HepG2 (cell line): ENCODE data around the gene UBE2O. TPM values are rescaled to one million over a fixed set of nuclear protein-coding genes. Genes with fewer than 3 reads are reported as not detected.

ENCODE experiments used
- HOXA3 ChIP-seq: sonication (generic); formaldehyde crosslinking; IDR thresholded peaks from 2 replicates; pipeline ENCODE4 v1.5.0; 2020; ENCODE audit warnings: missing genetic modification reagents
- IKZF5 ChIP-seq: IDR thresholded peaks from 2 replicates; pipeline ENCODE4 v1.6.1; 2018; ENCODE audit warnings: missing genetic modification reagents, mild to moderate bottlenecking, missing compliant biosample characterization
- KDM3A ChIP-seq: IDR thresholded peaks from 2 replicates; pipeline ENCODE4 v1.6.1; 2018; ENCODE audit warnings: low read depth, missing compliant biosample characterization
- LCORL ChIP-seq, 2 experiments: fragments of 450-650 bp in 1 of 2; sonication (generic) in 1 of 2; formaldehyde crosslinking in 1 of 2; IDR thresholded peaks; 2 replicates each; pipeline versions ENCODE4 v1.5.0 to v1.6.1; 2017 to 2020; ENCODE audit warnings: antibody characterized with exemption in 1 of 2, missing genetic modification reagents in 1 of 2
- MTA1 ChIP-seq: sonication (generic); formaldehyde crosslinking; IDR thresholded peaks from 2 replicates; pipeline ENCODE4 v1.4.0; 2020; ENCODE audit warnings: missing genetic modification reagents, mild to moderate bottlenecking, borderline replicate concordance
- NR1H2 ChIP-seq: sonication (generic); formaldehyde crosslinking; IDR thresholded peaks from 2 replicates; pipeline ENCODE4 v1.8.1; 2022; ENCODE audit warnings: low read depth, missing genetic modification reagents, borderline replicate concordance
- NR2F2 ChIP-seq: IDR thresholded peaks from 2 replicates; pipeline ENCODE4 v1.6.1; 2012; ENCODE audit warnings: low read depth, inconsistent platforms, borderline replicate concordance
- RFXAP ChIP-seq: sonication (generic); formaldehyde crosslinking; IDR thresholded peaks from 2 replicates; pipeline ENCODE4 v1.4.0; 2020; ENCODE audit warnings: missing genetic modification reagents, borderline replicate concordance
- SPEN ChIP-seq: sonication (generic); formaldehyde crosslinking; IDR thresholded peaks from 2 replicates; pipeline ENCODE4 v1.5.1; 2020; ENCODE audit warnings: low read depth, mild to moderate bottlenecking, missing genetic modification reagents
- SYNCRIP ChIP-seq: fragments of 200-400 bp; formaldehyde crosslinking; IDR thresholded peaks from 2 replicates; pipeline ENCODE4 v1.6.1; 2018; ENCODE audit warnings: mild to moderate bottlenecking, low read depth, low read length; ENCODE audit not compliant: insufficient read depth
- THAP9 ChIP-seq: sonication (generic); formaldehyde crosslinking; IDR thresholded peaks from 2 replicates; pipeline ENCODE4; 2020; ENCODE audit warnings: missing genetic modification reagents, mild to moderate bottlenecking, borderline replicate concordance
- YEATS4 ChIP-seq: sonication (generic); formaldehyde crosslinking; IDR thresholded peaks from 2 replicates; pipeline ENCODE4 v1.4.0; 2020; ENCODE audit warnings: missing genetic modification reagents, borderline replicate concordance
- ZBTB7B ChIP-seq: sonication (generic); formaldehyde crosslinking; IDR thresholded peaks from 2 replicates; pipeline ENCODE4 v1.4.0; 2020; ENCODE audit warnings: missing genetic modification reagents
- ZFP90 ChIP-seq: sonication (generic); formaldehyde crosslinking; IDR thresholded peaks from 2 replicates; pipeline ENCODE4 v1.8.0; 2022; ENCODE audit warnings: missing genetic modification reagents, mild to moderate bottlenecking, inconsistent platforms, borderline replicate concordance
- ZMAT5 ChIP-seq: sonication (generic); formaldehyde crosslinking; IDR thresholded peaks from 2 replicates; pipeline ENCODE4 v1.5.0; 2020; ENCODE audit warnings: mild to moderate bottlenecking, low read depth, missing genetic modification reagents, borderline replicate concordance
- ZNF557 ChIP-seq: sonication (generic); formaldehyde crosslinking; IDR thresholded peaks from 2 replicates; pipeline ENCODE4 v1.4.0; 2020; ENCODE audit warnings: missing genetic modification reagents
- ZNF609 ChIP-seq: sonication (generic); formaldehyde crosslinking; IDR thresholded peaks from 2 replicates; pipeline ENCODE4 v1.4.0; 2020; ENCODE audit warnings: mild to moderate bottlenecking, missing genetic modification reagents, borderline replicate concordance
- ZNF746 ChIP-seq: sonication (generic); formaldehyde crosslinking; IDR thresholded peaks from 2 replicates; pipeline ENCODE4 v1.8.0; 2022; ENCODE audit warnings: mild to moderate bottlenecking, missing genetic modification reagents
- ZSCAN12 ChIP-seq: sonication (generic); formaldehyde crosslinking; IDR thresholded peaks from 2 replicates; pipeline ENCODE4 v1.9.0; 2021; ENCODE audit warnings: mild to moderate bottlenecking, missing genetic modification reagents
- ZSCAN31 ChIP-seq: sonication (generic); formaldehyde crosslinking; IDR thresholded peaks from 2 replicates; pipeline ENCODE4 v1.5.0; 2020; ENCODE audit warnings: low read depth, mild to moderate bottlenecking, missing genetic modification reagents
- polyA plus RNA-seq, 8 experiments: library from polyadenylated mRNA; depleted of rRNA in 3 of 8; stranded (reverse) in 7 of 8; unstranded in 1 of 8; fragments of >200 nt; fragmentation: Illumina TruSeq in 4 of 8; extraction: Trizol in 4 of 8; gene quantifications; 2 replicates each; pipeline versions ENCODE4 v1.2.1 to v1.2.3, GENCODE V29; 2011 to 2016; ENCODE audit warnings: low read depth in 4 of 8, missing spikeins in 1 of 8, mixed read lengths in 1 of 8; ENCODE audit not compliant: insufficient read depth in 1 of 8
- total RNA-seq, 5 experiments: library from RNA; depleted of rRNA; stranded (reverse); fragments of >200 nt; fragmentation: Illumina TruSeq; extraction: Trizol; gene quantifications; 2 replicates each; pipeline ENCODE4 v1.2.3, GENCODE V29; 2016; ENCODE audit warnings: low read depth in 1 of 5

UBE2O gene
- total and polyA plus RNA-seq, 2 of the 13 experiments (the other 11 are each of a cell fraction or from before 2014, with no cell fraction given), result 21.5 to 23.5 TPM

GRCh38 chr17:76351526-76352071, 101.4 kb downstream of the UBE2O start (continued):
- no peak for TF ChIP-seq KDM3A (CRISPR knock-in tag)
- peak; percentile 75 for TF ChIP-seq NR2F2
- TF ChIP-seq LCORL (IDR thresholded peaks at IDR 0.05), result no peak
- TF ChIP-seq LCORL (CRISPR knock-in tag; IDR thresholded peaks at IDR 0.05), result peak; percentile 81
- 0 out of 2 replicates have a peak, but pooled peaks have one; percentile 30 for TF ChIP-seq MTA1 (CRISPR knock-in tag)
- TF ChIP-seq ZNF557, result peak; percentile 48; the same call in 1 of the 2 replicates
- 0 out of 2 replicates have a peak, but pooled peaks have one; percentile 31 for TF ChIP-seq YEATS4 (CRISPR knock-in tag)
- 0 out of 2 replicates have a peak, but pooled peaks have one; percentile 31 for TF ChIP-seq ZSCAN12 (CRISPR knock-in tag)
- peak; percentile 33; the same call in 1 of the 2 replicates for TF ChIP-seq ZBTB7B (CRISPR knock-in tag)
- no peak for TF ChIP-seq THAP9
- TF ChIP-seq SPEN (CRISPR knock-in tag), result peak; percentile 24; the same call in 1 of the 2 replicates
- TF ChIP-seq IKZF5 (CRISPR knock-in tag), result peak; percentile 18; the same call in 1 of the 2 replicates
- TF ChIP-seq ZNF746, result no peak
- no peak for TF ChIP-seq RFXAP
- TF ChIP-seq ZFP90 (CRISPR knock-in tag), result no peak
- TF ChIP-seq SYNCRIP, result no peak
- 0 out of 2 replicates have a peak, but pooled peaks have one; percentile 54 for TF ChIP-seq ZSCAN31 (CRISPR knock-in tag)
- no peak for TF ChIP-seq NR1H2 (CRISPR knock-in tag)
- no peak for TF ChIP-seq ZMAT5
- TF ChIP-seq ZNF609, result 0 out of 2 replicates have a peak, but pooled peaks have one; percentile 16
- TF ChIP-seq HOXA3 (CRISPR knock-in tag), result peak; percentile 60; the same call in 1 of the 2 replicates
